DOHH2 (cell line): ENCODE measurements around the gene DKK2.

Source experiments
- CTCF ChIP-seq: fragments of 200-600 bp; sonication (generic); IDR thresholded peaks from one replicate; pipeline ENCODE4 v1.5.1; 2014; ENCODE audit warnings: antibody characterized with exemption, mild to moderate bottlenecking, low read depth, low read length; ENCODE audit not compliant: poor library complexity, severe bottlenecking
- EZH2phosphoT487 ChIP-seq: fragments of 200-600 bp; sonication (generic); IDR thresholded peaks from 2 replicates; pipeline ENCODE4 v1.6.1; 2017; ENCODE audit warnings: borderline replicate concordance, mild to moderate bottlenecking, antibody characterized with exemption, low read length, moderate library complexity, mixed read lengths

GRCh38 chr4:107072836-107073736 is 37.0 kb upstream of the DKK2 start:
- TF ChIP-seq CTCF, result no peak
- no peak for TF ChIP-seq EZH2phosphoT487
